ENCODE results near the gene SIGLEC9. TPM values are rescaled to one million over a fixed set of nuclear protein-coding genes. Genes with fewer than 3 reads are reported as not detected.

The SIGLEC9 gene
- total and polyA plus RNA-seq, 10 of the 15 experiments (the other 5 are each of a cell fraction or from before 2014, with no cell fraction given) = 0.10 TPM; not detected in 9

Other genes with a start within 250 kb of the SIGLEC9 start
Only the 7 nearest of the 19 such genes appear.
- not detected in 2 replicates for gene KLK11, start 98.3 kb upstream of the SIGLEC9 start, total RNA-seq (2014; rRNA removed)
- not detected in 2 replicates for gene KLK11, start 98.3 kb upstream of the SIGLEC9 start, total RNA-seq (2014; rRNA removed; fragmentation: Illumina TruSeq; extraction: Trizol)
- gene KLK11, start 98.3 kb upstream of the SIGLEC9 start, total RNA-seq (2021) = not detected in 2 replicates
- gene KLK11, start 98.3 kb upstream of the SIGLEC9 start, polyA plus RNA-seq (2011; rRNA removed) = not detected in 2 replicates
- gene KLK11, start 98.3 kb upstream of the SIGLEC9 start, polyA plus RNA-seq (2014; fragmentation: Illumina TruSeq; extraction: Trizol) = not detected in 2 replicates
- gene KLK11, start 98.3 kb upstream of the SIGLEC9 start, polyA plus RNA-seq (2014; fragmentation: Nextera tagmentation; extraction: Ambion mirVana) = not detected
- gene KLK11, start 98.3 kb upstream of the SIGLEC9 start, polyA plus RNA-seq (2014; rRNA removed) = not detected in 2 replicates
- not detected for gene KLK11, start 98.3 kb upstream of the SIGLEC9 start, polyA plus RNA-seq (2016; fragmentation: Nextera tagmentation; extraction: Ambion mirVana)
- gene KLK12, start 89.9 kb upstream of the SIGLEC9 start, total RNA-seq (2014; rRNA removed) = not detected in 2 replicates
- not detected in 2 replicates for gene KLK12, start 89.9 kb upstream of the SIGLEC9 start, total RNA-seq (2014; rRNA removed; fragmentation: Illumina TruSeq; extraction: Trizol)
- not detected in 2 replicates for gene KLK12, start 89.9 kb upstream of the SIGLEC9 start, total RNA-seq (2021)
- not detected in 2 replicates for gene KLK12, start 89.9 kb upstream of the SIGLEC9 start, polyA plus RNA-seq (2011; rRNA removed)
- gene KLK12, start 89.9 kb upstream of the SIGLEC9 start, polyA plus RNA-seq (2014; fragmentation: Illumina TruSeq; extraction: Trizol) = not detected in 2 replicates
- not detected for gene KLK12, start 89.9 kb upstream of the SIGLEC9 start, polyA plus RNA-seq (2014; fragmentation: Nextera tagmentation; extraction: Ambion mirVana)
- gene KLK12, start 89.9 kb upstream of the SIGLEC9 start, polyA plus RNA-seq (2014; rRNA removed) = not detected in 2 replicates
- not detected for gene KLK12, start 89.9 kb upstream of the SIGLEC9 start, polyA plus RNA-seq (2016; fragmentation: Nextera tagmentation; extraction: Ambion mirVana)
- gene KLK13, start 59.8 kb upstream of the SIGLEC9 start, total RNA-seq (2014; rRNA removed) = not detected in 2 replicates
- gene KLK13, start 59.8 kb upstream of the SIGLEC9 start, total RNA-seq (2014; rRNA removed; fragmentation: Illumina TruSeq; extraction: Trizol) = not detected in 2 replicates
- gene KLK13, start 59.8 kb upstream of the SIGLEC9 start, total RNA-seq (2021) = not detected in 2 replicates
- not detected in 2 replicates for gene KLK13, start 59.8 kb upstream of the SIGLEC9 start, polyA plus RNA-seq (2011; rRNA removed)
- gene KLK13, start 59.8 kb upstream of the SIGLEC9 start, polyA plus RNA-seq (2014; fragmentation: Illumina TruSeq; extraction: Trizol) = not detected in 2 replicates
- not detected for gene KLK13, start 59.8 kb upstream of the SIGLEC9 start, polyA plus RNA-seq (2014; fragmentation: Nextera tagmentation; extraction: Ambion mirVana)
- not detected in 2 replicates for gene KLK13, start 59.8 kb upstream of the SIGLEC9 start, polyA plus RNA-seq (2014; rRNA removed)
- gene KLK13, start 59.8 kb upstream of the SIGLEC9 start, polyA plus RNA-seq (2016; fragmentation: Nextera tagmentation; extraction: Ambion mirVana) = not detected
- gene KLK14, start 42.0 kb upstream of the SIGLEC9 start, total RNA-seq (2014; rRNA removed) = not detected in 2 replicates
- not detected in 2 replicates for gene KLK14, start 42.0 kb upstream of the SIGLEC9 start, total RNA-seq (2014; rRNA removed; fragmentation: Illumina TruSeq; extraction: Trizol)
- not detected in 2 replicates for gene KLK14, start 42.0 kb upstream of the SIGLEC9 start, total RNA-seq (2021)
- not detected in 2 replicates for gene KLK14, start 42.0 kb upstream of the SIGLEC9 start, polyA plus RNA-seq (2011; rRNA removed)
- gene KLK14, start 42.0 kb upstream of the SIGLEC9 start, polyA plus RNA-seq (2014; fragmentation: Illumina TruSeq; extraction: Trizol) = not detected in 2 replicates
- gene KLK14, start 42.0 kb upstream of the SIGLEC9 start, polyA plus RNA-seq (2014; fragmentation: Nextera tagmentation; extraction: Ambion mirVana) = not detected
- 0.10 TPM in 1 of 2 replicates, not detected in the other for gene KLK14, start 42.0 kb upstream of the SIGLEC9 start, polyA plus RNA-seq (2014; rRNA removed)
- not detected for gene KLK14, start 42.0 kb upstream of the SIGLEC9 start, polyA plus RNA-seq (2016; fragmentation: Nextera tagmentation; extraction: Ambion mirVana)
- gene CTU1, start 16.5 kb upstream of the SIGLEC9 start, total RNA-seq (2014; rRNA removed) = 6.2 and 8.9 TPM in 2 replicates
- gene CTU1, start 16.5 kb upstream of the SIGLEC9 start, total RNA-seq (2014; rRNA removed; fragmentation: Illumina TruSeq; extraction: Trizol) = 0.51 and 0.54 TPM in 2 replicates
- gene CTU1, start 16.5 kb upstream of the SIGLEC9 start, total RNA-seq (2021) = 9.9 and 10.5 TPM in 2 replicates
- gene CTU1, start 16.5 kb upstream of the SIGLEC9 start, polyA plus RNA-seq (2011; rRNA removed) = 1.4 and 3.0 TPM in 2 replicates
- 0.59 and 0.71 TPM in 2 replicates for gene CTU1, start 16.5 kb upstream of the SIGLEC9 start, polyA plus RNA-seq (2014; fragmentation: Illumina TruSeq; extraction: Trizol)
- gene CTU1, start 16.5 kb upstream of the SIGLEC9 start, polyA plus RNA-seq (2014; fragmentation: Nextera tagmentation; extraction: Ambion mirVana) = under 1 TPM in 1 of 2 experiments, not detected in 1; 0.02 TPM
- gene CTU1, start 16.5 kb upstream of the SIGLEC9 start, polyA plus RNA-seq (2014; rRNA removed) = 5.8 and 8.1 TPM in 2 replicates
- 1 to 10 TPM in 1 of 2 experiments, under 1 TPM in 1; 0.28 to 3.6 TPM for gene CTU1, start 16.5 kb upstream of the SIGLEC9 start, polyA plus RNA-seq (2016; fragmentation: Nextera tagmentation; extraction: Ambion mirVana)
- not detected in 2 replicates for gene SIGLEC7, start 17.4 kb downstream of the SIGLEC9 start, total RNA-seq (2014; rRNA removed)
- gene SIGLEC7, start 17.4 kb downstream of the SIGLEC9 start, total RNA-seq (2014; rRNA removed; fragmentation: Illumina TruSeq; extraction: Trizol) = not detected in 2 replicates
- gene SIGLEC7, start 17.4 kb downstream of the SIGLEC9 start, total RNA-seq (2021) = not detected in 2 replicates
- gene SIGLEC7, start 17.4 kb downstream of the SIGLEC9 start, polyA plus RNA-seq (2011; rRNA removed) = 0.06 and 0.15 TPM in 2 replicates
- not detected in 2 replicates for gene SIGLEC7, start 17.4 kb downstream of the SIGLEC9 start, polyA plus RNA-seq (2014; fragmentation: Illumina TruSeq; extraction: Trizol)
- not detected for gene SIGLEC7, start 17.4 kb downstream of the SIGLEC9 start, polyA plus RNA-seq (2014; fragmentation: Nextera tagmentation; extraction: Ambion mirVana)
- not detected in 2 replicates for gene SIGLEC7, start 17.4 kb downstream of the SIGLEC9 start, polyA plus RNA-seq (2014; rRNA removed)
- gene SIGLEC7, start 17.4 kb downstream of the SIGLEC9 start, polyA plus RNA-seq (2016; fragmentation: Nextera tagmentation; extraction: Ambion mirVana) = not detected
- 0.76 and 0.90 TPM in 2 replicates for gene CD33, start 100.2 kb downstream of the SIGLEC9 start, total RNA-seq (2014; rRNA removed)
- gene CD33, start 100.2 kb downstream of the SIGLEC9 start, total RNA-seq (2014; rRNA removed; fragmentation: Illumina TruSeq; extraction: Trizol) = 0.72 and 0.74 TPM in 2 replicates
- gene CD33, start 100.2 kb downstream of the SIGLEC9 start, total RNA-seq (2021) = 0.62 and 0.66 TPM in 2 replicates
- gene CD33, start 100.2 kb downstream of the SIGLEC9 start, polyA plus RNA-seq (2011; rRNA removed) = 15.1 and 17.9 TPM in 2 replicates
- 0.57 and 1.2 TPM in 2 replicates for gene CD33, start 100.2 kb downstream of the SIGLEC9 start, polyA plus RNA-seq (2014; fragmentation: Illumina TruSeq; extraction: Trizol)
- 1 to 10 TPM; 1.2 to 1.4 TPM for gene CD33, start 100.2 kb downstream of the SIGLEC9 start, polyA plus RNA-seq (2014; fragmentation: Nextera tagmentation; extraction: Ambion mirVana)
- gene CD33, start 100.2 kb downstream of the SIGLEC9 start, polyA plus RNA-seq (2014; rRNA removed) = 0.60 and 0.72 TPM in 2 replicates
- under 1 TPM in 1 of 2 experiments, not detected in 1; 0.29 TPM for gene CD33, start 100.2 kb downstream of the SIGLEC9 start, polyA plus RNA-seq (2016; fragmentation: Nextera tagmentation; extraction: Ambion mirVana)